GM12873 (cell line): Measurements from ENCODE around the gene MAPK4.

Experiments
- CTCF ChIP-seq: IDR thresholded peaks from 2 replicates; pipeline ENCODE4 v1.5.1; 2012; ENCODE audit warnings: low read depth, mild to moderate bottlenecking, moderate library complexity, low read length, control low read depth; ENCODE audit not compliant: insufficient read depth; ENCODE audit errors: missing control alignments

MAPK4 gene

GRCh38 chr18:50734342-50734741 is 174.5 kb downstream of the MAPK4 start:
- TF ChIP-seq CTCF = no peak

- TF ChIP-seq CTCF = no peak
Observed at GRCh38 chr18:50734886-50735285, 175.0 kb downstream of the MAPK4 start.

DNA sequence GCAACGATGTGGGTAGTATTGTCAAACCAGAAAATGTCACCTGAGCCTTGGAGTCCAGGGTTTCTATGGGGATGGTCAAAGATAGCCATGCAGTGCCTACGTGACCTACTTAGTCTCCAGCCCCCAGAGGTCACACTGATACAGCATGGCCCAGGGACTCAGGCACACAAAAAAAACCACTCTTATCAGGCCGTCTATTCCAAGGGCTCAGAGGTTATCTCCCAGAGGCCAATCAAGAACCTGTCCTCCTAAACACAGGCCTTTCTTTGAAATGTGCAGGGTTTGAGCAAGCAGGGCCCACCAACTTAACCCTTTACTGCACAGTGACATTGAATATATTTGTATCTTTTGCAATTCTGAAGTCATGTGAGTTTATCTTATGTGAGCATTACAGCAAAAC is 177.2 kb downstream of the MAPK4 start:
- TF ChIP-seq CTCF = no peak

DNA sequence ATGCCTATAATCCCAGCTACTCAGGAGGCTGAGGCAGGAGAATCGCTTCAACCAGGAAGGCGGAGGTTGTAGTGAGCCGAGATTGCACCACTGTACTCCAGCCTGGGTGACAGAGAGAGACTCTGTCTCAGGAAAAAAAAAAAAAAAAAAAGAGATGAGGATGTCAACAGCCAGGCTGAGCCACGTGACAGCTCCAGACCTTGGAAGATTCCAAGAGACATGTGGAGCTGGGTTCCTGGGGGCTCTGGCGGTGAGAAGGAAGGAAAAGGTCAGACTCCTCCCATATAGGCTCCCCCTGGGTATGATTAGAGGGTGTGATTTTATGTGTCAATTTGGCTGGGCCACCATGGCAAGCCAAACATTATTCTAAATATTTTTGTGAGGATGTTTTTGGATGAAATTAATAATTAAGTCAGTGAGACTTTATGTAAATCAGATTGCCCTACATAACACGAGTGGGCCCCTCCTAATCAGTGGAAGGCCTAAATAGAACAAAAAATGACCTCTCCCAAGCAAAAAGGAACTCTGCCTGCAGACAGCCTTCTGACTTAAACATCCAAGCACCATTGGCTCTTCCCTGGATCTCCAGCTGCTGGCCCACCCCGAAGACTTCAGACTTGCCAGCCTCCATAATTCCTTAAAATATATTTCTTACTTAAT is 178.3 kb downstream of the MAPK4 start:
- no peak for TF ChIP-seq CTCF

- TF ChIP-seq CTCF = no peak
Observed at GRCh38 chr18:50742952-50743351, 183.1 kb downstream of the MAPK4 start.

GRCh38 chr18:50744253-50744652 is 184.4 kb downstream of the MAPK4 start:
- TF ChIP-seq CTCF = no peak

- TF ChIP-seq CTCF = no peak
Observed at GRCh38 chr18:50745945-50746344, 186.1 kb downstream of the MAPK4 start.
